OCI-LY3 (cell line): ENCODE measurements around the gene RPN2.

ENCODE experiments used
- CTCF ChIP-seq: fragments of 200-600, 300-600 bp; sonication (generic); IDR thresholded peaks from 2 replicates; pipeline ENCODE4 v1.5.1; 2014; ENCODE audit warnings: antibody characterized with exemption, low read length, low read depth
- EZH2phosphoT487 ChIP-seq: fragments of 200-600 bp; shearing (Covaris generic); IDR thresholded peaks from 2 replicates; pipeline ENCODE4 v1.6.1; 2018; ENCODE audit warnings: antibody characterized with exemption, mixed run types, low read depth

- TF ChIP-seq EZH2phosphoT487 (no peak), CTCF (no peak)
These were observed 41.6 kb downstream of the RPN2 start for GRCh38 chr20:37220731-37221130.
